Gastrocnemius medialis (tissue), 4 donors: ENCODE measurements around the gene IL3RA.

Source experiments
- POLR2A ChIP-seq, 2 donors: fragments of 450-650 bp; IDR thresholded peaks; one replicate each; pipeline ENCODE4 v1.6.1; 2017; ENCODE audit warnings: antibody characterized with exemption in 2 of 2, mild to moderate bottlenecking in 2 of 2, moderate library complexity in 2 of 2
- TF ChIP-seq, protein P1 (sequence below), 5 experiments: fragments of 450-650 bp in 3 of 5; fragments of 200-600 bp in 2 of 5; sonication (generic) in 2 of 5; IDR thresholded peaks in 4 of 5; conservative IDR thresholded peaks in 1 of 5; 1 replicate in 4 of 5; 2 replicates in 1 of 5; pipeline ENCODE4 v1.5.1; 2016 to 2019; ENCODE audit warnings: antibody characterized with exemption in 5 of 5, mild to moderate bottlenecking in 3 of 5, moderate library complexity in 3 of 5

DNA sequence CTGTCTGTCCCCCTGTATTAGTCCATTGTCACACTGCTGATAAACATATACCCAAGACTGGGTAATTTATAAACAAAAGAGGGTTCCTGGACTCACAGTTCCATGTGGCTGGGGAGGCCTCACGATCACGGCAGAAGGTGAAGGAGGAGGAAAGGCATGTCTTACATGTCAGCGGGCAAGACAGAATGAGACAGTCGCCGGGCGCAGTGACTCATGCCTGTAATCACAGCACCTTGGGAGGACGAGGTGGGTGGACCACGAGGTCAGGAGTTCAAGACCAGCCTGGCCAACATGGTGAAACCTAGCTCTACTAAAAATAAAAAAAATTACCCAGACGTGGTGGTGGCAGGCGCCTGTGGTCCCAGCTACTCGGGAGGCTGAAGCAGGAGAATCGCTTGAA is 24.7 kb downstream of the IL3RA start:
- TF ChIP-seq, protein P1, sequence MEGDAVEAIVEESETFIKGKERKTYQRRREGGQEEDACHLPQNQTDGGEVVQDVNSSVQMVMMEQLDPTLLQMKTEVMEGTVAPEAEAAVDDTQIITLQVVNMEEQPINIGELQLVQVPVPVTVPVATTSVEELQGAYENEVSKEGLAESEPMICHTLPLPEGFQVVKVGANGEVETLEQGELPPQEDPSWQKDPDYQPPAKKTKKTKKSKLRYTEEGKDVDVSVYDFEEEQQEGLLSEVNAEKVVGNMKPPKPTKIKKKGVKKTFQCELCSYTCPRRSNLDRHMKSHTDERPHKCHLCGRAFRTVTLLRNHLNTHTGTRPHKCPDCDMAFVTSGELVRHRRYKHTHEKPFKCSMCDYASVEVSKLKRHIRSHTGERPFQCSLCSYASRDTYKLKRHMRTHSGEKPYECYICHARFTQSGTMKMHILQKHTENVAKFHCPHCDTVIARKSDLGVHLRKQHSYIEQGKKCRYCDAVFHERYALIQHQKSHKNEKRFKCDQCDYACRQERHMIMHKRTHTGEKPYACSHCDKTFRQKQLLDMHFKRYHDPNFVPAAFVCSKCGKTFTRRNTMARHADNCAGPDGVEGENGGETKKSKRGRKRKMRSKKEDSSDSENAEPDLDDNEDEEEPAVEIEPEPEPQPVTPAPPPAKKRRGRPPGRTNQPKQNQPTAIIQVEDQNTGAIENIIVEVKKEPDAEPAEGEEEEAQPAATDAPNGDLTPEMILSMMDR (IDR thresholded peaks at IDR 0.05 in 4 of 5, conservative IDR thresholded peaks at IDR 0.05 in 1 of 5) = no peak
- TF ChIP-seq POLR2A (IDR thresholded peaks at IDR 0.05) = no peak
